ENCODE measurements around the gene BACH2.
"Not testable (repeated sequence)": the region's sequence is repeated elsewhere in the genome, so short reads cannot be mapped to it uniquely, and the experiment has no call there.

BACH2 gene

GRCh38 chr6:90294008-90294511, 2.6 kb downstream of the BACH2 start:
- peaks cover 68% of the 10 kb centered on the region for H3K4me1 Mint-ChIP-seq (ENCODE audit: low read depth)
- peak overlapping the region; percentile 98 for H3K27ac Mint-ChIP-seq
- peak overlapping the region; percentile 88 for H3K4me3 Mint-ChIP-seq
- H3K27me3 Mint-ChIP-seq = no peaks in the 10 kb centered on the region
- peaks cover 64% of the 10 kb centered on the region for H3K36me3 Mint-ChIP-seq (ENCODE audit: low read depth)
- H3K9me3 Mint-ChIP-seq = no peaks in the 10 kb centered on the region
- DNase-seq = no peak

- DNase-seq = no peak
- Mint-ChIP-seq H3K27ac (peak overlapping the region; percentile 98), H3K4me3 (peak overlapping the region; percentile 88), H3K9me3 (no peaks in the 10 kb centered on the region), H3K27me3 (no peaks in the 10 kb centered on the region), H3K36me3 (ENCODE audit: low read depth) (peaks cover 70% of the 10 kb centered on the region), H3K4me1 (ENCODE audit: low read depth) (peaks cover 72% of the 10 kb centered on the region)
Measured at GRCh38 chr6:90293319-90293953, 3.2 kb downstream of the BACH2 start.

GRCh38 chr6:90291565-90291964, 5.1 kb downstream of the BACH2 start:
- Mint-ChIP-seq H3K27me3 (no peaks in the 10 kb centered on the region), H3K9me3 (no peaks in the 10 kb centered on the region), H3K27ac (peak overlapping the region; percentile 98), H3K4me1 (ENCODE audit: low read depth) (peaks cover 78% of the 10 kb centered on the region), H3K4me3 (peak overlapping the region; percentile 88), H3K36me3 (ENCODE audit: low read depth) (peaks cover 87% of the 10 kb centered on the region)
- DNase-seq = no peak

- H3K36me3 Mint-ChIP-seq (ENCODE audit: low read depth) = peaks cover 88% of the 10 kb centered on the region
- no peaks in the 10 kb centered on the region for H3K27me3 Mint-ChIP-seq
- H3K4me1 Mint-ChIP-seq (ENCODE audit: low read depth) = peaks cover 84% of the 10 kb centered on the region
- H3K27ac Mint-ChIP-seq = peak overlapping the region; percentile 98
- no peaks in the 10 kb centered on the region for H3K9me3 Mint-ChIP-seq
- DNase-seq = no peak
- peak overlapping the region; percentile 88 for H3K4me3 Mint-ChIP-seq
Measured at GRCh38 chr6:90290811-90291420, 5.7 kb downstream of the BACH2 start.

GRCh38 chr6:90289902-90290301, 6.7 kb downstream of the BACH2 start:
- Mint-ChIP-seq H3K4me3 (peak overlapping the region; percentile 88), H3K36me3 (ENCODE audit: low read depth) (peaks cover 87% of the 10 kb centered on the region), H3K9me3 (no peaks in the 10 kb centered on the region), H3K27me3 (no peaks in the 10 kb centered on the region), H3K4me1 (ENCODE audit: low read depth) (peaks cover 94% of the 10 kb centered on the region), H3K27ac (peak overlapping the region; percentile 98)
- DNase-seq = no peak

- Mint-ChIP-seq H3K27ac (peak overlapping the region; percentile 98), H3K4me1 (ENCODE audit: low read depth) (peaks cover 92% of the 10 kb centered on the region), H3K27me3 (no peaks in the 10 kb centered on the region), H3K4me3 (peak overlapping the region; percentile 4), H3K9me3 (no peaks in the 10 kb centered on the region), H3K36me3 (ENCODE audit: low read depth) (peaks cover 76% of the 10 kb centered on the region)
- DNase-seq = no peak
Measured at GRCh38 chr6:90288404-90288803, 8.2 kb downstream of the BACH2 start.

- Mint-ChIP-seq H3K27ac (peak overlapping the region; percentile 96), H3K36me3 (ENCODE audit: low read depth) (peaks cover 75% of the 10 kb centered on the region), H3K4me3 (peak overlapping the region; percentile 76), H3K9me3 (no peaks in the 10 kb centered on the region), H3K27me3 (no peaks in the 10 kb centered on the region), H3K4me1 (ENCODE audit: low read depth) (peaks cover 92% of the 10 kb centered on the region)
- peak; percentile 68 for DNase-seq
Measured at GRCh38 chr6:90286884-90287488, 9.7 kb downstream of the BACH2 start.

- peak overlapping the region; percentile 96 for H3K27ac Mint-ChIP-seq
- peaks cover 70% of the 10 kb centered on the region for H3K36me3 Mint-ChIP-seq (ENCODE audit: low read depth)
- no peaks in the 10 kb centered on the region for H3K9me3 Mint-ChIP-seq
- peak overlapping the region; percentile 76 for H3K4me3 Mint-ChIP-seq
- DNase-seq = peak; percentile 67
- H3K27me3 Mint-ChIP-seq = no peaks in the 10 kb centered on the region
- H3K4me1 Mint-ChIP-seq (ENCODE audit: low read depth) = peaks cover 93% of the 10 kb centered on the region
Measured at GRCh38 chr6:90285611-90286381, 10.8 kb downstream of the BACH2 start.

- H3K36me3 Mint-ChIP-seq (ENCODE audit: low read depth) = peaks cover 63% of the 10 kb centered on the region
- peaks cover 91% of the 10 kb centered on the region for H3K4me1 Mint-ChIP-seq (ENCODE audit: low read depth)
Measured at GRCh38 chr6:90285042-90285481, 11.6 kb downstream of the BACH2 start.

GRCh38 chr6:90284236-90285041, 12.2 kb downstream of the BACH2 start:
- Mint-ChIP-seq H3K4me1 (ENCODE audit: low read depth) (peaks cover 89% of the 10 kb centered on the region), H3K27me3 (no peaks in the 10 kb centered on the region), H3K9me3 (no peaks in the 10 kb centered on the region), H3K4me3 (peak overlapping the region; percentile 76), H3K27ac (peak overlapping the region; percentile 96), H3K36me3 (ENCODE audit: low read depth) (peaks cover 57% of the 10 kb centered on the region)
- DNase-seq = peak; percentile 68

More at GRCh38 chr6:90285042-90285481, 11.6 kb downstream of the BACH2 start:
- no peaks in the 10 kb centered on the region for H3K9me3 Mint-ChIP-seq
- no peaks in the 10 kb centered on the region for H3K27me3 Mint-ChIP-seq
- no peak for DNase-seq
- H3K4me3 Mint-ChIP-seq = peak overlapping the region; percentile 76
- H3K27ac Mint-ChIP-seq = peak overlapping the region; percentile 96

- Mint-ChIP-seq H3K36me3 (ENCODE audit: low read depth) (peaks cover 47% of the 10 kb centered on the region), H3K27ac (peak overlapping the region; percentile 96), H3K4me1 (ENCODE audit: low read depth) (peaks cover 89% of the 10 kb centered on the region)
- not testable (repeated sequence) for H3K4me3 Mint-ChIP-seq, DNase-seq, H3K27me3 Mint-ChIP-seq, H3K9me3 Mint-ChIP-seq
Measured at GRCh38 chr6:90282265-90282664, 14.4 kb downstream of the BACH2 start.

GRCh38 chr6:90278129-90278528, 18.5 kb downstream of the BACH2 start:
- Mint-ChIP-seq H3K4me3 (peak overlapping the region; percentile 45), H3K27me3 (no peaks in the 10 kb centered on the region), H3K9me3 (no peaks in the 10 kb centered on the region), H3K36me3 (ENCODE audit: low read depth) (peaks cover 53% of the 10 kb centered on the region), H3K4me1 (ENCODE audit: low read depth) (peaks cover 93% of the 10 kb centered on the region), H3K27ac (peak overlapping the region; percentile 92)
- no peak for DNase-seq

- Mint-ChIP-seq H3K27ac (peak overlapping the region; percentile 92), H3K9me3 (no peaks in the 10 kb centered on the region), H3K4me3 (peak overlapping the region; percentile 45), H3K27me3 (no peaks in the 10 kb centered on the region), H3K36me3 (ENCODE audit: low read depth) (peaks cover 50% of the 10 kb centered on the region), H3K4me1 (ENCODE audit: low read depth) (peaks cover 93% of the 10 kb centered on the region)
- DNase-seq = no peak
Measured at GRCh38 chr6:90277302-90278011, 19.2 kb downstream of the BACH2 start.

All from activated T-cell treated with anti-CD3 and anti-CD28 coated beads, Interleukin-2, amount 50 U/mL, for 24 hours (primary cell).